ENCODE results near the gene PER2.

GRCh38 chr2:238256594-238257104 lies 31.8 kb downstream of the PER2 start:
- TF ChIP-seq YY1 (IDR thresholded peaks at IDR 0.05; ENCODE audit: insufficient read depth, insufficient read length) (no peak), SUZ12 (IDR thresholded peaks at IDR 0.05; ENCODE audit: extremely low read depth, insufficient read depth, insufficient read length) (no peak), ZNF274 (IDR thresholded peaks at IDR 0.05; ENCODE audit: low read depth, low read length) (no peak)
